ENCODE data around the gene PCP4. TPM values are rescaled to one million over a fixed set of nuclear protein-coding genes. Genes with fewer than 3 reads are reported as not detected.
A peak's percentile ranks its signal among the peaks of the same experiment; 100 is the strongest.

PCP4 gene
- total RNA-seq: 1.5 TPM

- peak; percentile 80 for DNase-seq
Observed at GRCh38 chr21:39867198-39867650, at the start of gene PCP4. Gene PCP4 (plus strand): TSS chr21:39867438. CDS start chr21:39867502, 64 bp downstream.

DNA sequence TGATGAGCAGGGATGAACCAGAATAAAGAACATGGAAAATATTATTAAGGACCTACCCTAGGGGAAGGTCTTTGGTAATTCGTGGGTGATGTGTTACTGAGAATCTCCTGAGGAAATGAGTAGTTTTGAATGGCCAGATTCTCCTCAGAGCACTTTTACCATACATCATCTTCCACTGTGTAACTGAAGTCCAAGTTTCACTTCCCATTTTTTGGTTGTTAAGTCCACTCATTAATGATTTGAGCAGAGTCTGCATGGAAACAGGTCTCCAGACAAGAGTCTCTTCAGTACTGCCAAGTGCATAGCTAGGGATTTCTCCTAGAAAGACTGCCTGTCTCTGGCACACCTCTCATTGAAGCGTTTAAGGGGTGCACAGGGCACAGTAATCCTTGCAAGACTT, 48.7 kb upstream of the PCP4 start:
- no peak for DNase-seq

- no peak for DNase-seq
Observed at GRCh38 chr21:39822042-39822441, 45.2 kb upstream of the PCP4 start.

DNA sequence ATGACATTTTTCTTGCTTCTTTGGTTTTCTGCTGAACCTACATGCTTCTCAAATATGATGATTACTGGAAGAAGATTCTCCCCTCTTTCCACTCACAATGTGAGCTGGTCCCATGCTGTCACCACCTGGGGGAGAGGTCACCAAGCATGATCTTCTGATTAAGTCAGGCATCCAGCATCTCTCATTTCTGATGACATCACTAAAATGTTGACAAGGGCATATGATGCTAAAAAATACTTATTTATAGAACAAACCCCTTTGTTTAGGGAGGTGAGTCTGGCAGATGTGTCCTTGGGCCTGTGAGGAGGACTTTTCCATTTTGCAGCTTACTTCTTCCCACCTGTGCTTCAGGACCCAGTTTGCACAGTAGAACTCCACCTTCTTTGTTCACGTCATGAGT, 42.0 kb upstream of the PCP4 start:
- DNase-seq: no peak

- no peak for DNase-seq
Observed at GRCh38 chr21:39834543-39834942, 32.7 kb upstream of the PCP4 start.

DNA sequence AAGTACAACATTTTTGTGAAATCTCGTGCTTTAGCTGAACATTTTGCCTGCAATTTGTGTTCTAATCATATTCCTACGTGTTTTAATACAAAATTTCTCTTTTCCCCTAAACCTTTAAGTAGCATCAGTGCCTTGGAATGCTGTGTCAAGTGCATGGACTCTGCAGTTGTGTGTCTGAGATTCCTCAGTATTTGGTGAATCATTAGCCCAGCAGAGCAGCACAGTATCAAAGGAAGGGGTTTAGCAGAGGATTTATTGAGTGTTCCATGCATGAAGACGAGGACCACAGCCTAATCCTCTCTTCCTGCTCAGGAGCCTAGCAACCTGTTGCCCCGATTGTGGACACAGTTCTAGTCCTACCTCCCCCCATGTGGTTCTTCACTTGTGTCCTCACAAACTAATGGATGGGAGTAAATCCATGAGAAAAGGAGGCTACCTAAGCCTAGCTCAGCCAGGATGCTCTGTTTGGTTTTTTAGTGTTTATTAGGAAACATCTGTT, 29.3 kb upstream of the PCP4 start:
- no peak for DNase-seq

DNA sequence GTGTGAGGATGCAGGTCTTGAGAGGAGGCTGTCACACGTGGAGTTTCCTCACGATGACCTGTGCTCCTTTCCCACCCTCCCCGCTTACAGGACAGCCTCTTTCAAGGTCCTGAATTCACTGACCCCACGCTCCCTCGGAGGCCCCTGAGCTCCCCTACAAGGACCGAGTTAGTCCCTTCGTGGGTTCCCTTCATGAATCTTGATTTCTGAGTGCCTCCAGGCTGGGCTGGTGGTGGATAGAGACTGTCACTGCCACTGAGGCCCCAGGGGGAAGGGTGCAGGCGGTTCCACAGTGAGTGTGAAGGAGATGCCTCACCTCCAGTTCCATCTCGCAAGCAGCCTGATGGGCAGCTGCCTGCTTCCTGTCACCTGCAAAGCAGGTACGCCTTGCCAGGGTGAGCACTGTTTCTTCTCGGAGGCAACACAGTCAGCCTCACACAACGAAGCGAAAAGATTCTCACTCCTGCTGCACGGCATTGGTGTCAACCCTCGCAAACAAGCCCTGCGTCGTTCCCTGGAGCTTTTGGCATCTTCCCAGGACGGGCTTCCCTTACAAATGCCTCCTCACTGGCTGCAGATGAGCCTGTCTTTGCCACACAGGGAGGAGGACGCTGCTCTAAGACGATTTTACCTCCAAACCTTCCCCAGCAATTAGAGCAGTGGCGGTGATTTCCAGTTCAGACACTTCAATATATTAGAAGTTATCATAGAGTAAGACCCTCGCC, 26.7 kb upstream of the PCP4 start:
- DNase-seq: peak; percentile 52

DNA sequence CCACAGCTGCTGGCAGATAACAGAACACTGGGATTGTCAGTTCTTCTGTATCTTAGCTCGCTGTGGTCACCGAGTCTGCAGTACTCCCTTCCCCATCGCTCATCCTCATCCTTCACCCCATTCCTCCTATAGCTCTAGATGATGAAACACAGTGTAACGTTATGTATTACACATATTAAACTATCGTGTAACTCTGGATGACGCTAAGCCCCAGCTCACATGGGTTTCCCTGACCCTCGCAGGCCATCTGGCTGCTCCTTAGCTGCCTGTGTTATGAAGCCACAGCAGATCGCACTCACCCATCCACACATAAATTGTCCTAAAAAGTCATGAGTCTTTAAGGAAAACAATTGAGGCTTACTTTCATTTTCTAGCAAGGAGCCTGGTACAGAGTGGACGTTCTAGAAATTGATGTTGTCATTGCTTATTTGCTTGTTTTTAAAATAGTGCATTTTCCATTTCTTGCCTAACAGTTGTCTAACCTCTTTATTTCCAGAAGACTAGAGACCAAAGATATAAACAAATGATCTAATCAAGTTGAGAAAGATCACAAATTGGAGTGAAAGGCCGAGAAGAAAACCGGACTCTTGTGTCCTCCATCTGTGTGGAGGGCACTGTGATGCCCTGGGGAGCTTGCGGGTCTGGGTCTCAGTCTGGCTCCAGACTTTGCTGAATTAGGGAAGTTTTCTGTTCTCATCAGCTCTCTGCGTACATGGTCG, 24.3 kb upstream of the PCP4 start:
- DNase-seq: no peak

DNA sequence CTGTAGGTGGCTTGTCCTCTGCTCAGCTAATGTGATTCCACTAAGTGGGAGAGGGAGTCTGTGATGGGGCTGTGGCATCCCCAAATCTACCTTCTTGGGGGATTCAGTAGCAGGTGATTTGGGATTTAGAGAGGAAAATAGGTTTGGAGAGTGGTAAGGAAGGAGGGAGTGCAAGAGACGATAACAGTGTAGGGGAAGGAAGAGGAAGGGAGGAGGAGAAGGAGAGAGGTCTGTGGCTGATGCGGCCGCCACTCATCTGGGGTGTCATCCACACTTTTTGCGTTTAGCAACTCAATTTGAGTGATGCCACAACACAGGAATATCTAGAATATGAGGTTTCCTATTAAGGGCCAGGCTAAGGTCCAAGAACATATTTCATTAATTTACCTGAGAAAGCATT, 23.8 kb upstream of the PCP4 start:
- no peak for DNase-seq

DNA sequence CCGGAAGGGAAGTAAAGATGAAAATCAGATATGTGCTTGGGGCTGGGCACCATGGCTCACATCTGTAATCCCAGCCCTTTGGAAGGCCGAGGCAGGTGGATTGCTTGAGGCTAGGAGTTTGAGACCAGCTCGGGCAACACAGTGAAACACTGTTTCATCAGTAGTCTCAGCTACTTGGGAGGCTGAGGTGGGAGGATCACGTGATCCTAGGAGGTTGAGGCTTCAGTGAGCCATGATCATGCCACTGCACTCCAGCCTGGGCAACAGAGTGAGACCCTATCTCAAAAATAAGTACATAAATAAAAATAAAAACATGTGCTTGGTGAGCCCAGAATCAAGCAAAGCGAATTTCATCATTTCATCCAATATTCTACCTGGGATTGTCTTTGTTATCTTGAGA, 23.3 kb upstream of the PCP4 start:
- no peak for DNase-seq

- DNase-seq: peak; percentile 18
Observed at GRCh38 chr21:39845571-39846130, 21.6 kb upstream of the PCP4 start.

DNA sequence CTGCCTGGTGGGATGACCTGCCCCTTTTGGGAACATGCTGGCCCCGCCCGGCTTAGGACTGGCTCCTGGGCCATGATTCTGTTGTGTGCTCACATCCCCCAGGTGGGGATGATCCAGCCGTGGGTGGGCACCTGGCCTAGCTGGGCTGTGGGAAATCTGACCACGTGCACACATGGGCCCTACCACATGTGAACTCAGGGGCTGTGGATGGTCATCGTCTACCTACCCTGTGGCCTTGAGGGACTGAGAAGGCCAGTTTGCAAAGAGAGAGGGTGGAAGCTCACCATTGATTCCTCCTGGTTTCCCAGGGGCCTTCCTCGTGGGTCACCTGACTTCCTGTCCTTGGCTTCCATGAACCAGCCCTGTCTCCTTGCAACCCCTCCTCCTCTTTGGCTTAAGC, 19.4 kb upstream of the PCP4 start:
- no peak for DNase-seq

GRCh38 chr21:39849014-39849655, 18.1 kb upstream of the PCP4 start:
- no peak for DNase-seq

- DNase-seq: peak; percentile 24
Observed at GRCh38 chr21:39850333-39850732, 16.9 kb upstream of the PCP4 start.

DNA sequence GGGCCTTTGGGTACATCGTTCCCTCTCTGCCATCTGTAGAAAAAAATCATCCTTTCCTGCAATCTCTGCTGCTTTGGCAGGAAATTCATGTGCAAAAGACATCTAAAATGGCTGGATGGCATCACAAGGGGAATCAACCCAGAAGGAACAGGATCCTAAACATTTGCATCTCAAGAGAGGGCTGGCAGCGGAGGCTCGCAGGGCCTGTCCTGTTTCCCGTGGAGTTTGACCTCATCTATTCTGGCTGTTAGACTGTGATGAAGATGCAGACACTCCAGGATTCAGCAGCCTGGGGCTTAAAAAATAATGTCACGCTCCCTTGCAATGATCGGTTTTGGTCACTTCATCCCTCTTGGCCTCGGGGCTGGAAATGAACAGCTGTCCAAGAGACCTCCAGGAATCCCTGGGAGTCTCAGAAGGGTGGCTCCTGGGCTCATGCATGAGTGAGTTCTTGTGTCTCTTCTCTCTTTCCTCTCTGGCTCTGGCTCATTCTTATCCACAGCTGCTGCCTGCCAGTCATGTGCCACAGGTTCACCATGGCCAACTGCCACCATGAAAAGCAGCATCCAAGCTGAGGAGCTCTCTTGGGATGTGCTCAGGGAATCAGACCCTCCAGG, 16.1 kb upstream of the PCP4 start:
- DNase-seq: peak; percentile 91

- DNase-seq: peak; percentile 26
Observed at GRCh38 chr21:39852021-39852721, 15.1 kb upstream of the PCP4 start.

DNA sequence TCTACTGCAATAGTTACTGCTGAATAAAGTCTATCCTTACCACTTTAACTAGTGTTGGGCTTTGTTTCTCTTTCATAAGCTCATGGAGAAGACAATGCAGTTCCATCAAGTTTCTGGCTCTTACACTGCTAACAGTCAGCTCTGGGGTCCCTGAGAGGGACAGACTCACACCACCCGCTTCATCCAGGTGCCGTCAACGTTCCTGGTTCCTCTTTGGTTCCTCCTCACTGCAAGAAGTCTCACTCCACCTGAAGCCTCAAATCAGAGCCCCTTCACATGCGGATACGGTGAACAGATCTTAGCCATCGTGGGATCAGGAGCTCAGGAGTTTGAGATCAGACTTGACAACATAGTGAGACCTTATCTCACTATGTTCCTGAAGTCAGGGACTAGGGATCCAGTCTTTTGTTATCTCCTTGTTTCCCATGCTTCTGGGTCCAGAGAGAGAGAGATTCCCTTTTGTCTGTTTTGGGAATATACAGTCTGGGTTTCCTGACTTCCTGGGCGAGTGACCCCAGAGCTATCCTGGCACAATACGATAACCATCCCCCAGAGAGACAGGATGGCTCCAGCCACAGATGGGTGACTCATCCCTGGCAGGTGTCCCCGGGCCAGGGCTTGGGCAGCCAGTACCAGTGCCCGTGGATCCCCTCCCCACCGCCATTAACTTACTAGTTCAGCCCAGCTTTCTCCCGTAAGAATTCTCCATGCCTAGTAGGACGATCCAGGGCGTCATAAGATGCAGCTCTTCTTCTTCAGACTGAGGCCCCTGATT, 14.3 kb upstream of the PCP4 start:
- DNase-seq: no peak

GRCh38 chr21:39854572-39854971, 12.7 kb upstream of the PCP4 start:
- no peak for DNase-seq

- DNase-seq: peak; percentile 25
Observed at GRCh38 chr21:39855595-39855994, 11.6 kb upstream of the PCP4 start.

GRCh38 chr21:39860600-39860999, 6.6 kb upstream of the PCP4 start:
- DNase-seq: no peak

DNA sequence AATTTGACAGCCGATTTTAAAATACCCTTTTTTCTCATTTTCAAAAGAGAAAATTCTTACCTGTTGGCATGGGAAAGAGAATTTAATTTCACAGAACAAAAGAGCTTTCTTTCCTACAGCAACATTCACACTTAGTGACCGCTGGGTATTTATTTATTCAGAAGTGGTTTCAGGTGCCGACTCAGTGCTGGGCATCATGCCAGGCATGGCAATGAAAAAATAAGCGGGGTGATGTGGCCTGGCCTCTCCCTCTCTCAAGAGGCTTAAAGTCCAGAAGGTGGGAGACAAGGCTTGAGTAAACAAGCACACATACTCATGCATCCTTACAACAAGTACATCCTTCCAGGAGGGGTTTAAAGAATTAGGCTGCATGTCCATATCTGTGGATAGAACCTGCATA, 4.1 kb upstream of the PCP4 start:
- peak; percentile 35 for DNase-seq

All from tongue (tissue), 2 donors.